Amniotic epithelial cell (primary cell): ENCODE measurements around the gene GOLGA6L9.
"Not testable (repeated sequence)": the region's sequence is repeated elsewhere in the genome, so short reads cannot be mapped to it uniquely, and the experiment has no call there.

Experiments used
- DNase-seq: peaks from one replicate; pipeline ENCODE4 v3.0.0-alpha.2; 2010; ENCODE audit warnings: low read depth

Gene GOLGA6L9

DNA sequence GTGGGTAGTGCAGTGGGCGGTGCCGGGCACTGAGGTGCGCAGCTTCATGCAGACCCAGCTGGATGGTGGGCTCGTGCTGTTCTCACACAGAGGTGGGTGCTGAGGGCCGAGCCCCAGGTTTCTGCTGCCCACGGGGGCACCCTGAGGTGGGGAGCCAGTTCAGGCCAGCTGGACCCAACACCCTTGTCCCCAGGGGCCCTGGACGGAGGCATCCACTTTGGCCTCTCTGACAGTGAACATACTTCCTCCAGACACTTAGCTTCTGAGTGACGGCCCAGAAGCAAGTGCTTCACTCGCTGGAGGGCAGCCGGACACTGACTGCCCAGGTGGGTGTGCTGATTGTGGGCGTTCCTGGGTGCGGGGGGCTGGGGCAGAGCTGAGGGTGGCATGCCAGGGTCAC is 39.8 kb downstream of the GOLGA6L9 start:
- not testable (repeated sequence) for DNase-seq

DNA sequence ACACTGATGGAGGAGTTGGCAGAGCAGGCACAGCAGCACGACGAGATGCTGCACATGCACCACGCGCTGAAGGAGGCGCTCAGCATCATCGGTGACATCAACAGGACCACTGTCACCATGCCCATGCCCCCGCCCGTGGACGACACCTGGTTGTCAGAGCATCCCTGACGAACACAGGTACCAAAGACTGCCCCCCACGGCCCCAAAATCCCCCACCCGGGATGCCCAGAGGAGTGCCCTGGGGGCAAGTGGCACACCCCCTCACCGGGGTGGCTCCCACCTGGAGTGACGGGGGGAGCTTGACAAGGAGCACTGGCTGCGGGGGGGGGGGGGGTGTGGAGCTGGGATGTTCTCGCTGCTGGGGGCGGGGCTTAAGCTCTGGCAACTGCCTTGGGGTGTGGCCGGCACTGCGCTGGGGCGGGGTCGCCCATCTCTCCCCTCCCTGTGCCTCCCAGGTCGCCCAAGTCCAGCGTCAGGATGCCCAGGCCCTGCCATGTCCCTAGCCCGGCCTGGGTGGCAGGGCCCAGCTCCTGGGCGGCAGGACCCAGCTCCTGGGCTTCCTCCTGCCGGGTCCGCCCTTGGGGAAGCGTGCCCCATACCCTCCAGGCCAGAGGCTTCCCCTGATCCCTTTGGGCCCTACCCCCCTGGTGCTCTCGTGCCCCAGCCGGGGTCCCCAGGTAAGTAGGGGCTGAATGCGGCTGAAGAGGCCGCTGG is 42.8 kb downstream of the GOLGA6L9 start:
- DNase-seq: not testable (repeated sequence)

DNA sequence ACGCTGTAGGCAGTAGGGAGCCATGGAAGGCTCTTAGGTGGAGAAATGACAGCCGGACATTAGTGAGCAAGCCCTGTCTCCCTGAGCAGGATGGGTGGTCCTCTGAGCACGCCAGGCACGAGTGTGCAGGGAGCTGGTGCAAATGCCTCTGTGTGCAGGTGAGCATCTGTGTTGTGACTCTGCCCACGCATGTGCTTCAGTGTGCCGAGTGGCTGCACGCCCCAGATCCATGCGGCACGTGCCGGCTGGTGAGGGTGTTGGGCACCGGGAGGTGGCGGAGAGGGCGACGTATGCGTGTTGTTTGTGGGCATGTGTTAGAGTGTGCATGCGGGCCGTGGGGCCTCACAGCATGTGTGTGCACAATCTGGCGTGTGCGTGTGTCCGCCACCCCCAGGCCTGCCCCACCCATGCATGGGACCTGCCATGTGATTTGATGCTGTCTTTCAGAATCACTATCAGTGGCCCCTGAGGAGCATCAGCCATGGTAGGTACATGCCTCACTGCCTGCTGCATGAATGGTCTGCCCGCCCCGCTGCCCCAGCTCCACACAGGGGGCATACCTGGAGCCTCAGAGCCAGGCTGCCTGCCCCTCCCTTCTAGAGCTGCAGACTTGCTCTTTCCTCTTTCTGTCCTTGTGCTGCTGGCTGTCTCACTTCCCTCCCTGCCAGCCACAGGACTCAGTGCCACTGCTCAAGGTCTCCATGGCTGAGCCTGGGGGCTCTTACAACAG is 45.1 kb downstream of the GOLGA6L9 start:
- DNase-seq: not testable (repeated sequence)

DNA sequence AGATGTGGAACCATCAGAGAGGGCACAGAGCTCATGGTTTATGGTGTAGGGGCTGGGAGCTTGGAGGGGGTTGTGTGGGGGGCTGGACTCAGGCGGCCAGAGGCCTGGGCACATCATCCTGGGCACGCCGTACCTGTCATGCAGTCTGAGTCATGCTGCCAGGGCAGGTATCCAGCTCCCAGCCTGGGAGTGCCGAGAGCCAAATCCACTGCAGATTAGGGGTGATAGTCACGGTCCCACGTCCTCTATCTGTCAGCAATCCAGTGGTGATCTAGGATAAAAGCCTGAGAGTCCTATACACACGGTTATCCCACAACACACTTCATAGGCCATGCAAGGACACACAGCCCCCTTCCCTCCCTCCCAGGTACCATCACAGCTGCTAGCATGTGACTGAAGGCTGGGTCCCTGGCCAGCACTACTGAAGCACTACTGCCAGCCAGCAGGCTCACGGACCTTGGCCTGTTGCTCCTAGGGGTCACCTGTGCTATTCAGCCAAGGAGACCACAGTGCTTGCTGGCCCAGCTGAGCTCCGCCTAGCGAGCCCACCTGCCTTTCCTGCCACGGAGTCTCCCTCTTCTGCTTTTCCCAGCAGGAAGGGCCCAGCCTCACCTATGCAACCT is 45.8 kb downstream of the GOLGA6L9 start:
- DNase-seq: not testable (repeated sequence)

DNA sequence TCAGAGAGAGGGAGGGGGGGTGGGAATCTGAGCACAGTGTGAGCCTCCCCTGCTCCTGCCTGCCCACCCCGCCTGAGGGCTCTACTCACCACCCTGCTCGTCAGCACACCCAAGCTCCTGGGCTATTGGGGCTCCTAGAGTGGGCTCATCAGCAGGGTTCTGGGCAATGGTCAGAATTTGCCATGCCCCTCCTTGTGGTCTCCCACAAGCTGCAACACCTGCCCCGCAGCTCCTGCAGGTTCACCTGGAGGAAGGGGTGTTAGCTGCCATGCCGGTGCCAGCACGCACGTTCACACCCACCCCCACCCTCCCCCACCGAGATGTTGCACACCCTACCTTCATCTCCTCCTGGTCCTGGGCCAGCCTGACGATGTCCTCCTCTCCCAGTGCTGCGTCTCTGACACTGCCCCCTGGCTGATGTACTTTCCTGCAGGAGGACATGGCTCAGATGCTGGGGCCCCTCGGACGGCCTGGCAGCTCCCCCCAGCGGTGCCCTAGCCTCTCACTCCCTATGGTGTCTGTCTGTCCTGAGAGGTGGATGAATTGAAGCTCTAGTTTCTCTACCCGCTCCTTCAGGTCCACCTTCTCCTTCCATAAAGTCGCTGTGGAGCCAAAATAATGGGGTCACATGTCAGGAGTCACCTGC is 47.2 kb downstream of the GOLGA6L9 start:
- not testable (repeated sequence) for DNase-seq

DNA sequence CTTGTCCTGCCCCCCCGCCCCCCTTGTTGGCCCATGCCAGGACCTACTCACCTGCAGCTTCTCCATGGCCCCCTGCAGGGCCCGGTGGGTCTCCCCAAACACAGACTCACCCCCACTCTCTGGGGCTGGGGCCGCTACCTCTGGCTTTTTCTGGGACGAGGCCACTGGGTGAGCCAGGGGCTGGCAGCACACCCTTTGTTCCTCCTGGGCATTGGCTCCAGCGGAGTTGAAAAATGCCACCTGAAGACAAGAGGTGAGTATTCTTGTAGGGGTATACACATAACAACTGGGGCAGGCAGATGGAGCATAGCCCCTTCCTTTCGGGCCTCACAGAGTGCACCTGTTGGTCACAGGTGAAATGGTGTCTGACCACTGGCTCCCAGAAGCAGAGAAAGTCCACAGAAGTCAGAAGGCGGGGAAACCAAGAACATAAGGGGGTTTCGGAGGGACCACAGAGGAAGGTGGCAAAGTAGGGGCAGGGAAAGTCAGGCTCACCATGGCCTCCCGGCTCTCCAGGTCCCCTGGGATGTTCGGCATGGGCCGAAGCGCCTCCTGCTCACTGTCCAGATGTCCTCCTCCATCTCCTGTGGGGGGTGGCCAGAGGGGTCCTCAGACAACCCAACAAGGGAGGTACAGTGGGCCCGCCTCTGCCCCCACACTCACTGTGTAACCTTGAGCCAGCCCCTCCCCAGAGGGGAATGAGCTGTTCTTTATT is 47.9 kb downstream of the GOLGA6L9 start:
- not testable (repeated sequence) for DNase-seq
